WI38 (cell line): ENCODE results near the gene SMIM35.
"Not testable (repeated sequence)": the region's sequence is repeated elsewhere in the genome, so short reads cannot be mapped to it uniquely, and the experiment has no call there.

Experiments
- H3K4me3 ChIP-seq: 2 replicates; pipeline ENCODE4 v1.5.1; 2011; ENCODE audit warnings: low read depth, mild to moderate bottlenecking, control low read depth, low read length
- TF ChIP-seq, protein P1 (sequence below): IDR thresholded peaks from 2 replicates; pipeline ENCODE4 v1.5.1; 2012; ENCODE audit warnings: low read depth, mild to moderate bottlenecking, control low read depth, low read length

The SMIM35 gene

DNA sequence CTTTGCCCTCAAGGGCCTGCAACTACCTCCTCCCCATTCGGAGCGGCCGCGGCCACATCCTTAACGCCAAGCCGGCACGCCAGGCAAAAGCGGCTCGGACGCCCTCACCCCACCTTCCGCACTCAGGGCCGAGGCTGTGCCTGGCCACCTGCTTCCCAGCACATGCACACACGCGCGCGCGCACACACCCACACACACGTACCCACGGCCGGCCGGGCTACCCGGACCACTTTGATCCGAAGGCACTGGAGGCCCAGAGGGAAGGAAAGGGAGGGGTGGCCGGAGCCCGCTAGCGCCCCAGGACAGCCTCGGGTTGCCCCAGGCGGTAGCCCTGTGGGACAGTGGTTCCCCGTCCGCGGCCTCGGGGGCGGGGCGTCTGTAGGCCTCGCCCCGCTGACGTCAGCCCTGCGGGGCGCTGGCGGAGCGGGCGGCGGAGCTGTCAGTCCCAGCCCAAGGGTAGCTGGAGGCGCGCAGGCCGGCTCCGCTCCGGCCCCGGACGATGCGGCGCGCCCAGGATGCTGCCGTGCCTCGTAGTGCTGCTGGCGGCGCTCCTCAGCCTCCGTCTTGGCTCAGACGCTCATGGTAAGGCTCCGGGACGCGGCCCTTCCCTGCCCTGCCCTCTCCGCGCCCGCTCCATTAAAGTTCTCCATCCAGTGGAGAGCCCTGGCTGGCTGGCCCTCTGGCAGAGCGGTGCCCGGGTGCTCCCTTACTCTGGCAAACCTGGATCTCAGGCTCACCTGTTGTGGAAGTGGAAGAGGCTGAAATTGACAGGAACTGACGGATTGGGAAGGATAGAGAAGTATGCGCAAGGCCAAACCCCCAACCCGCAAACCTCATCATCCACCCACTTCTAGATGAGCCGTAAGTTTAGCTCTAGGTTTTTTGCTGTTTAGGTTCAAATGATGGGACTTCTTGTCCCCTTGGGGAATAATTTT, 100.5 kb downstream of the SMIM35 start, which contains the start of gene IL10RA:
Gene IL10RA, plus strand, starts transcription at position 442 of the 935 bp plus-strand sequence. Its CDS starts 74 bp downstream, at position 516.
- peak within 1 kb of the TSS; percentile 20; the same call in 1 of the 2 replicates for H3K4me3 ChIP-seq
- TF ChIP-seq, protein P1, sequence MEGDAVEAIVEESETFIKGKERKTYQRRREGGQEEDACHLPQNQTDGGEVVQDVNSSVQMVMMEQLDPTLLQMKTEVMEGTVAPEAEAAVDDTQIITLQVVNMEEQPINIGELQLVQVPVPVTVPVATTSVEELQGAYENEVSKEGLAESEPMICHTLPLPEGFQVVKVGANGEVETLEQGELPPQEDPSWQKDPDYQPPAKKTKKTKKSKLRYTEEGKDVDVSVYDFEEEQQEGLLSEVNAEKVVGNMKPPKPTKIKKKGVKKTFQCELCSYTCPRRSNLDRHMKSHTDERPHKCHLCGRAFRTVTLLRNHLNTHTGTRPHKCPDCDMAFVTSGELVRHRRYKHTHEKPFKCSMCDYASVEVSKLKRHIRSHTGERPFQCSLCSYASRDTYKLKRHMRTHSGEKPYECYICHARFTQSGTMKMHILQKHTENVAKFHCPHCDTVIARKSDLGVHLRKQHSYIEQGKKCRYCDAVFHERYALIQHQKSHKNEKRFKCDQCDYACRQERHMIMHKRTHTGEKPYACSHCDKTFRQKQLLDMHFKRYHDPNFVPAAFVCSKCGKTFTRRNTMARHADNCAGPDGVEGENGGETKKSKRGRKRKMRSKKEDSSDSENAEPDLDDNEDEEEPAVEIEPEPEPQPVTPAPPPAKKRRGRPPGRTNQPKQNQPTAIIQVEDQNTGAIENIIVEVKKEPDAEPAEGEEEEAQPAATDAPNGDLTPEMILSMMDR: no peak

DNA sequence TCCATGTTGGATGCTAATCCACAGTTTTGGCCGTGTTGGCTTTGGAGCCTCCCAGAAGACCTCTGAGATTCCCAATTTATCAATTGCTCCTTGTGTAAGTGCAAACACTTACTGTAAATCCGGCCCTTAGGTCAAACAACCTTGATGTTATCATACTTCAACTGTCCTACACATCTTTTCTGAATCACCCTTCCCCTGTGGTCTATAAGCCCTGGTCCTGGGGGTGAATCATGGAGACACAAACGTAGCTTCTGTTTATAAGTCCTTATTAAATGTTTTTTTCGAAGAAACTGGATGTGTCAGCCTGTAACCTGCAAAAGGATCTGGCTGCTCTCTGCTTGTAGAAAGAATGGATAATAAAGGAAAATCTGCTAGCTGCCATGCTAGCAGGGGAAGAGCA, 102.3 kb downstream of the SMIM35 start:
- TF ChIP-seq, protein P1: no peak

DNA sequence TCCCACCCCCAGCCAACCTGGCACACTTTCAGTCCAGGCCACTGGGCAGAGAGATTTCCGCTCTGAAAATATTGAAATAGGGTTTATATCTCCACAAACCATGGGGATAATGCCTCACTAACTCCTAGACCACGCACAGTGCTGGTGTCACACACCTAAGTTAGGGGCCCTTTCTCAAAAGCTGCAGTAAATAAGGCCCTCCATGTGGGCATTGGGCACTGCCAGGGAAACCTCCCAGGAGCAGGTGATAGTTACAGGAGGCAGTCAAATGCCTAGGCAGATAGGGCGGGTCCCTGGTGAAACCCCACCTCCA, 103.6 kb downstream of the SMIM35 start:
- TF ChIP-seq, protein P1: no peak
- H3K4me3 ChIP-seq: no peak overlapping the region

More for the DNA sequence above, 102.3 kb downstream of the SMIM35 start:
- no peak overlapping the region for H3K4me3 ChIP-seq

DNA sequence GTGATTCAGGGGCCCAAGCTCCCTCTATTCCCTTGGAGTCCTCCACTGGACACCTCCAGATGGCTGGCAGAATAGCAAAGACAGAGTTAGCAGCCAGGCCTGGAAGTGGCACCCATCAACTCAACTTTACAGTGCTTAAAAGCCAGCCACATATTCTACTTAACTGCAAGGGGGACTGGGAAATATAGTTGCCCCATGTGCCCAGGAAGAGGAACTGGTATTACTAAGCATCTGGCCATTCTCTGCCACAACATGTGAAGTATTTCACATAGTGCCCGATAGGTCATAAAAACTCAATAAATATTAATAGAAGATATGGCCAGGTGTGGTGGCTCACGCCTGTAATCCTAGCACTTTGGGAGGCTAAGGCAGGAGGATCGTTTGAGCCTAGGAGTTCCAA, 106.0 kb downstream of the SMIM35 start:
- TF ChIP-seq, protein P1: no peak
- no peak overlapping the region for H3K4me3 ChIP-seq

DNA sequence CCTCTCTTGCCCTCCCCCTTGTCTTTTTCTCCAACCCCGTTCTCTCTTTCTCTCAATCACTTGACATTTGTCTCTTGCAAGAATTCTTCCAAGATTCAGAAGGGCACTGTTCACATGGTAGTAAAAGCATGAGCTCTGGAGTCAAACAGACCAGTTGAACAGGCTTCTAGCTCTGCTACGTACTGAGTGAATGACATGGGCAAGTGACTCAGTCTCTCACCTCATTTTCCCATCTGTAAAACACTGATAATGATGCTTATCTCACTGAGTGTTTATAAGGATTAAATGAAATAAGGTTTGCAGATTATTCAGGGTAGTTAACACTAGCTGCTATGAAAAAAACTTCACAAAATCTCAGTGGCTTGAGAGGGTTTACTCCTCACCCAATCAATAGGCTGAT, 106.5 kb downstream of the SMIM35 start:
- no peak overlapping the region for H3K4me3 ChIP-seq
- TF ChIP-seq, protein P1: no peak

DNA sequence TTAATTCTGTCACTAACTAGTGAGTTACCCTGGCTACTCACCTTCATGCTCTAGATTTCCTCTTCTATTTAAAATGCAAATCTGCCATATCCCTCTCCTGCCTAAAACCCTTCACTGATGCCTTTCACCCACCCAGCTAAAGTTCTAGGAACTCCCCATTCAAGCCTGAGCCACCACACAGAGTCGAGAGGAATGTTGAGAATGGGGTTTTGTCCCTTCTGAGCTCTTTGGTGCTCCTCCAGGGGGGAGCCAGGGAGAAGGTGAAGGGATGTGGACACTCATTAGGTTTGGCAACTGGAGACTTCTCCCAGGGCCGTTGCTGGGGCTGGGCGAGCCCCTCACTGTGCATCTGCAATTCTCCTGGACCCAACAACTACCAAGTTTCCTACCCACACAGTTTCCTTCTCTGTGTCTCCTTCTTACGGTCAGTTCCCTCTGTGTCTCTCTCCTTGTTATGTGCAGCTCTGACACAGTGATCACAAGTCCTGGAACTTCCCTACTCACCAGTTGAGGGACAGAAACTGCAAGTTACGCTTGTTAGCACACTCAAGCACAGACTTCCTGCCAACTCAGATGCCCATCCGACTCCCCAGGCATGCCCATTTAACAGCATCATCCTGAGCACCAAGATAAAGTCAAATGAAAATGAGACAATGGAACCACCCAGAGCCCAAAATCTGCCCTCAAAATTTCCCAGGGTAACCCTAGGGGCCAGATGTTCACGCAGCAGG, 107.1 kb downstream of the SMIM35 start:
- TF ChIP-seq, protein P1: no peak
- H3K4me3 ChIP-seq: no peak overlapping the region

DNA sequence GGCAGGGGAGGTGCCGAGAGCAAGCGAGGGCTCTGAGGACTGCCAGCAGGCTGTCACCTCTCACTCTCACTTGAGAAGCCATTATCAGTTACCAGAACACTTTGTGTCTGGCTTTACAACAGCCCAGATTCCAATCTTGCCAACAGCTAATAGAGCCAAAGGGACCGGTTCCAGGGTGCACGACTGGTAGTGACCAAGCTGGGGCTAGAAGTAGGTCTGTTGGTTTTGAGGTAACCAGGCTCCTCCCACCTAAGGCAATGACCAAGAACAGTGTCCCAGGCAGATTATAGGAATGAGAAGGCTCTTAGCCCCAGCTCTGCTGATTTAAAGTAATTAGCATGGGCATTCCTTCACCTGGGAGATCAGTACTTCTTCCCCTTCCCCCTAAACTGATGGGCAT, 107.8 kb downstream of the SMIM35 start:
- no peak overlapping the region for H3K4me3 ChIP-seq
- TF ChIP-seq, protein P1: no peak

DNA sequence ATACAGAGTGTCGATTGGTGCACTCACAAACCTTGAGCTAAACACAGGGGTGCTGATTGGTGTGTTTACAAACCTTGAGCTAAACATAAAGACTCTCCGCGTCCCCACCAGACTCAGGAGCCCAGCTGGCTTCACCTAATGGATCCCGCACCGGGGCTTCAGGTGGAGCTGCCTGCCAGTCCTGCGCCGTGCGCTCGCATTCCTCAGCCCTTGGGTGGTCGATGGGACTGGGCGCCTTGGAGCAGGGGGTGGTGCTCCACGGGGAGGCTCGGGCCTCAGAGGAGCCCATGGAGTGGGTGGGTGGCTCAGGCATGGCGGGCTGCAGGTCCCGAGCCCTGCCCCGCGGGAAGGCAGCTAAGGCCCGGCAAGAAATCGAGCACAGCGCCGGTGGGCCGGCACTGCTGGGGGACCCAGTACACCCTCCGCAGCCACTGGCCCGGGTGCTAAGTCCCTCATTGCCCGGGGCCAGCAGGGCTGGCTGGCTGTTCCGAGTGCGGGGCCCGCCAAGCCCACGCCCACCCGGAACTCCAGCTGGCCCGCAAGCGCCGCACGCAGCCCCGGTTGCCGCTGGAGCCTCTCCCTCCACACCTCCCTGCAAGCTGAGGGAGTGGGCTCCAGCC, 108.4 kb downstream of the SMIM35 start:
- H3K4me3 ChIP-seq: not testable (repeated sequence)

DNA sequence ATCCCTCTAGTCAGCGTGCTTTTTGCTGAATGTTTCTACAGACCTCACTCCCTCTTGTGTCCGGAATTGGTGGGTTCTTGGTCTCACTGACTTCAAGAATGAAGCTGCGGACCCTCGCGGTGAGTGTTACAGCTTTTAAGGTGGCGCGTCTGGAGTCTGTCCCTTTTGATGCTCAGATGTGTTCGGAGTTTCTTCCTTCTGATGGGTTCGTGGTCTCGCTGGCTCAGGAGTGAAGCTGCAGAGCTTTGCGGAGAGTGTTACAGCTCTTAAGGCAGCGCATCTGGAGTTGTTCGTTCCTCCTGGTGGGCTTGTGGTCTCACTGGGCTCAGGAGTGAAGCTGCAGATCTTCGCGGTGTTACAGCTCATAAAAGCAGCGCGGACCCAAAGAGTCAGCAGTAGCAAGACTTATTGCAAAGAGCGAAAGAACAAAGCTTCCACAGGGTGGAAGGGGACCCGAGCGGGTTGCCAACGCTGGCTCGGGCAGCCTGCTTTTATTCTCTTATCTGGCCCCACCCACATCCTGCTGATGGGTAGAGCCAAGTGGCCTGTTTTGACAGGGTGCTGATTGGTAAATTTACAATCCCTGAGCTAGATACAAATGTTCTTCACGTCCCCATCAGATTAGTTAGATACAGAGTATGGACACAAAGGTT, 109.0 kb downstream of the SMIM35 start:
- H3K4me3 ChIP-seq: not testable (repeated sequence)
